NCI-H1694 (cell line): ENCODE results near the gene SAPCD1.

Source experiments
- DNase-seq: peaks from one replicate; lab custom pipeline; 2025; lab: John Stamatoyannopoulos, UW

The SAPCD1 gene

DNA sequence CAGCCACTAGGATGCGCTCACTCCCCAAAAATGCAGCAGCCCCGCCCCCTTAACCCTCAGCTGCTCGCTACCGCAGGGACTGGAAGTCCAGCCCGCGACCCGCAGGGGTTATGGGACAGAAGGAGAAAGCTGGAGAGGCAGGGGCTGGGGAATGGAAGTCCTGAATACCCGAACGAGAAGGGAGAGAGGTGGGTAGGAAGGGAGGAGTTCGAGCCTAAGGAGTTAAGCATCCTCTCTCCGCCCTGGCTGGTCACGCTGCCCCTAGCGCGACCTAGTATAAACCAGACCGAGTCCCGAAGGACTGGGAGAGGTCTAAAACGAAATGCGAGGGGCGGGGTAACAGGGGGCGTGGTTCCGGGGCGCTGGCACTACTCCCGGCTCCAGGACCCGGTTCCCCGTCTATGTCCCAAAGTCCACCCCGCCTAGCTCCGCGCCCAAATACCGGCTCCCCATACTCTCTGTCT is 32.9 kb upstream of the SAPCD1 start:
- DNase-seq: peak; percentile 50

- DNase-seq: peak; percentile 38
Measured at GRCh38 chr6:31729979-31730630, 32.4 kb upstream of the SAPCD1 start.

- no peak for DNase-seq
Measured at GRCh38 chr6:31730631-31731086, 31.8 kb upstream of the SAPCD1 start.

GRCh38 chr6:31732029-31732428 is 30.4 kb upstream of the SAPCD1 start:
- DNase-seq: no peak

- no peak for DNase-seq
Measured at GRCh38 chr6:31733734-31734133, 28.7 kb upstream of the SAPCD1 start.

DNA sequence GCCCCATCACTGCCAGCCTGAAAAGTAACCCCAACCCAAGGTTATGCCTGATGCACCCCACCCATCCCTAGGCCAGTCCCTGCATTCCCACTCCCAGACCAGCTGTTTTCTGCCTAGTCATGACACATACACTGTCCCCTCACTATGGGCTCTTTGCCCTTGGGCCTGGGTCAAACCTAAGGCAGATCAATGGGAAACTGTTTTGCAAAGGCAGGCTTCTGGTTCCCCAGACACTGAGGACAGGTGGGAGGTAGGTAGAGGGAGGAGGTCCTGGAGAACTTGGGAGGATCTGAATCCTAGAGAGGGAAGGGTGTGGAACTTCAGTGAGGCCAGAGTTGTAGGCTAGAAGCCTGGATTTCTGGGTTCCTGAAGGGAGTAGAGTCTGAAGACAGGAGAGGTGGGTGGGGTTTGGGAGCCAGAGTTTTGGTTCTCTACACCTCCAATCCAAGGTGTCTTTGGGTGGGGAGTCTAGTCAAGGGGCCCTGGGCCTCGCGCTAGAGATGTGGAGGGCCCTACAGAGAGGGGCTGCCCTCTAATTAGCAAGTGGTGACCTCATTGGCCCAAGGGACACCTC is 28.1 kb upstream of the SAPCD1 start:
- DNase-seq: no peak

- no peak for DNase-seq
Measured at GRCh38 chr6:31734821-31735406, 27.5 kb upstream of the SAPCD1 start.

- peak; percentile 54 for DNase-seq
Measured at GRCh38 chr6:31736021-31736767, 26.3 kb upstream of the SAPCD1 start, which contains the start of gene CLIC1. CLIC1 (minus strand) TSS chr6:31736530; CDS start chr6:31736300, 230 bp downstream.

GRCh38 chr6:31736768-31737314 is 25.6 kb upstream of the SAPCD1 start:
- DNase-seq: no peak

GRCh38 chr6:31737315-31737990 is 25.0 kb upstream of the SAPCD1 start:
- no peak for DNase-seq

- no peak for DNase-seq
Measured at GRCh38 chr6:31737991-31738979, 24.2 kb upstream of the SAPCD1 start.

- peak; percentile 98 for DNase-seq
Measured at GRCh38 chr6:31739639-31740396, 22.6 kb upstream of the SAPCD1 start, which contains the start of gene MSH5. MSH5 (plus strand) TSS chr6:31740005; CDS start chr6:31740467, 462 bp downstream.

DNA sequence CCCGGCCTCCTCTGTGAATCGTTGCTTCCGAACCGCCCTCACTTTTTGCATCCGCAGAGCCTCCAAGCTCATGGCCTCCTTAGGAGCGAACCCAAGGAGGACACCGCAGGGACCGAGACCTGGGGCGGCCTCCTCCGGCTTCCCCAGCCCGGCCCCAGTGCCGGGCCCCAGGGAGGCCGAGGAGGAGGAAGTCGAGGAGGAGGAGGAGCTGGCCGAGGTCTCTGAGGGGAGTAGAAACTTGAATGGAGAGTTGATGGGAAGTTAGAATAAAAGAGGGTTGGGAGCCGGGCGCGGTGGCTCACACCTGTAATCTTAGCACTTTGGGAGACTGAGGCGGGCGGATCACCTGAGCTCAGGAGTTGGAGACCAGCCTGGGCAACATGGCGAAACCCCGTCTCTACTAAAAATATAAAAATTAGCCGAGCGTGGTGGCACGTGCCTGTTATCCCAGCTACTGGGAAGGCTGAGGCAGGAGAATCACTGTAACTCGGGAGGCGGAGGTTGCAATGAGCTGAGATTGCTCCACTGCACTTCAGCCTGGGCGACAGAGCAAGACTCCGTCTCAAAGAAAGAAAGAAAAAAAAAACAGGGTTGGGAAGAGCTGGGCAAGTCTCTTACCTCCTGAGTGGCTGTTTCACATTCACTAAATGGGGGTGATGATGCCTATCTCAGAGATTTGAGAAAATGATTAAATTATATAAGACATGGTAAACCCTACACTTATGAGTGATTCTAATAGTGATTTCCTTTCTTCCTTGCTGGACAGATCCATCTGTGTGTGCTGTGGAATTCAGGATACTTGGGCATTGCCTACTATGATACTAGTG is 21.8 kb upstream of the SAPCD1 start:
- no peak for DNase-seq

DNA sequence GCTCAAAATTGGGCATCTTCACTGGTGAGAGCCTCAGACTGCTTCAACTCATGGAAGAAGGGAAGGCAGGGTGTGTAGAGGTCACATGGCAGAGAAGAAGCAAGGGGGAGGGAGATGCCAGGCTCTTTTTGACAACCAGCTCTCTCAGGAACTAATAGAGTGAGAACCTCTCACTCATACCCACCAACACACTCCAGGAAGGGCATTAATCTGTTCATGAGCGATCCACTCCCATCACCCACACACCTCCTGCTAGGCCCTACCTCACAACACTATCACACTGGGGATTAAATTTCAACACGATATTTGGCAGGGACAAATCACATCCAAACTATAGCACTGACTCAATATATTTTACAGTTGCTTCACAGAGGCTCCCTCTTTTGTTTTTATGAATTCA is 20.6 kb upstream of the SAPCD1 start:
- no peak for DNase-seq

GRCh38 chr6:31742894-31743293 is 19.6 kb upstream of the SAPCD1 start:
- no peak for DNase-seq

GRCh38 chr6:31744422-31744821 is 18.0 kb upstream of the SAPCD1 start:
- DNase-seq: no peak

DNA sequence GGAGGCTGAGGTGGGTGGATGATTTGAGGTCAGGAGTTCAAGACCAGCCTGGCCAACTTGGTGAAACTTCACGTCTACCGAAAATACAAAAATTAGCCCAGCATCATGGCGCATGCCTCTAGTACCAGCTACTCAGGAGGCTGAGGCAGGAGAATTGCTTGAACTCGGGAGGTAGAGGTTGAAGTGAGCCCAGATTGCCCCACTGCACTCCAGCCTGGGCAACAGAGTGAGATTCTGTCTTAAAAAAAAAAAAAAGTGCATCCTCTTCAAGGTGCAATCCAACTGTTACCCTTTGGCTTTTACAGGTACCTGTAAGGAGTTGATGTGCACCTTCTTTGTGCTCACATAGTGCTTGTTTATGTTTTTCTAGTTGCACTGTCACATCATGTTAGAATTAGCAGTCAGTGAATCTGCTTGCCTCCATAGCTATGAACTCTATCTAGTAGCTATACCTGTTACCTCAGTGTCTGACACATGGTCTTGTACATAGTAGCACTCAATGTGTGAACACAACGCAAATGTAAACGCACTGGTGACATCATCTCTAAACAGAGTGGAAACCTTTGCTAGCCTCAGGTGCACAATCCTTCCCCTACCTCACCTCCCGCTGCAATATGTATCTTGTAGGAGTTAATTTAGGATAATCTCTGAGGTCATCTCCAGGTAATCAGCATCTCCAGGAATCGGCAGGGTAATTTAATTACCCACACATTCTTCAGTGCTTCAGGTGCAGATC is 13.0 kb upstream of the SAPCD1 start:
- DNase-seq: no peak

GRCh38 chr6:31750411-31751022 is 11.9 kb upstream of the SAPCD1 start:
- no peak for DNase-seq
